ENCODE data around the gene ACSL1.
A peak's percentile ranks its signal among the peaks of the same experiment; 100 is the strongest.

ACSL1 gene

GRCh38 chr4:184795214-184795844, 30.4 kb downstream of the ACSL1 start:
- no peak for DNase-seq (ENCODE audit: extremely low read depth, low read depth)
- TF ChIP-seq CTCF (IDR thresholded peaks at IDR 0.05; ENCODE audit: low read depth, low read length, missing control alignments): no peak
- H3K4me3 ChIP-seq (replicated peaks; ENCODE audit: low read depth, low read length): no peak overlapping the region

GRCh38 chr4:184794470-184794869, 31.3 kb downstream of the ACSL1 start:
- TF ChIP-seq CTCF (IDR thresholded peaks at IDR 0.05; ENCODE audit: low read depth, low read length, missing control alignments): no peak
- no peak overlapping the region for H3K4me3 ChIP-seq (replicated peaks; ENCODE audit: low read depth, low read length)
- no peak for DNase-seq (ENCODE audit: extremely low read depth, low read depth)

- no peak overlapping the region for H3K4me3 ChIP-seq (replicated peaks; ENCODE audit: low read depth, low read length)
- no peak for TF ChIP-seq CTCF (IDR thresholded peaks at IDR 0.05; ENCODE audit: low read depth, low read length, missing control alignments)
- DNase-seq (ENCODE audit: extremely low read depth, low read depth): no peak
Measured at GRCh38 chr4:184793735-184794355, 31.9 kb downstream of the ACSL1 start.

GRCh38 chr4:184792950-184793555, 32.7 kb downstream of the ACSL1 start:
- no peak overlapping the region for H3K4me3 ChIP-seq (replicated peaks; ENCODE audit: low read depth, low read length)
- no peak for TF ChIP-seq CTCF (IDR thresholded peaks at IDR 0.05; ENCODE audit: low read depth, low read length, missing control alignments)
- peak; percentile 74 for DNase-seq (ENCODE audit: extremely low read depth, low read depth)

GRCh38 chr4:184792334-184792733, 33.4 kb downstream of the ACSL1 start:
- no peak for DNase-seq (ENCODE audit: extremely low read depth, low read depth)
- TF ChIP-seq CTCF (IDR thresholded peaks at IDR 0.05; ENCODE audit: low read depth, low read length, missing control alignments): no peak
- no peak overlapping the region for H3K4me3 ChIP-seq (replicated peaks; ENCODE audit: low read depth, low read length)

- no peak for TF ChIP-seq CTCF (IDR thresholded peaks at IDR 0.05; ENCODE audit: low read depth, low read length, missing control alignments)
- no peak overlapping the region for H3K4me3 ChIP-seq (replicated peaks; ENCODE audit: low read depth, low read length)
- DNase-seq (ENCODE audit: extremely low read depth, low read depth): no peak
Measured at GRCh38 chr4:184790826-184791225, 34.9 kb downstream of the ACSL1 start.

Measured in HFF-Myc (cell line).